ENCODE data around the gene RUNX1. TPM values are rescaled to one million over a fixed set of nuclear protein-coding genes. Genes with fewer than 3 reads are reported as not detected.

Gene RUNX1
- total and polyA plus RNA-seq, 2 donors (not counting 3 experiments of a cell fraction or from before 2014, with no cell fraction given) = 4.6 to 17.9 TPM

- Histone ChIP-seq H3K36me3 (ENCODE audit: control insufficient read depth in 2 of 2, extremely low read depth in 1 of 2, insufficient read depth in 2 of 2, low read length in 2 of 2) (no peaks in the 10 kb centered on the region), H3K27ac (ENCODE audit: insufficient read depth, low read depth, low read length) (no peak overlapping the region), H3K4me3 (replicated peaks in 1 of 3; ENCODE audit: insufficient read depth in 1 of 3, low read depth in 1 of 3, low read length in 3 of 3) (no peak overlapping the region), H3K27me3 (ENCODE audit: control insufficient read depth in 2 of 2, insufficient read depth in 2 of 2, low read length in 2 of 2) (peaks cover 21 to 42% of the 10 kb centered on the region in 2 experiments), H3K9ac (replicated peaks; ENCODE audit: extremely low read depth, insufficient read depth, low read length) (no peak overlapping the region), H3K9me1 (replicated peaks; ENCODE audit: control insufficient read depth, extremely low read depth, insufficient read depth, low read length) (no peaks in the 10 kb centered on the region), H3K9me3 (replicated peaks; ENCODE audit: control insufficient read depth, insufficient read depth, low read length) (no peaks in the 10 kb centered on the region), H4K20me1 (replicated peaks; ENCODE audit: control insufficient read depth, extremely low read depth, insufficient read depth, low read length) (no peaks in the 10 kb centered on the region), H3K79me2 (ENCODE audit: control insufficient read depth, insufficient read depth, low read length) (no peaks in the 10 kb centered on the region), H3K4me2 (ENCODE audit: insufficient read depth, low read length) (no peak overlapping the region), H3K4me1 (ENCODE audit: control insufficient read depth, extremely low read depth, insufficient read depth, low read length) (no peaks in the 10 kb centered on the region), H2AFZ (ENCODE audit: low read depth, low read length) (no peak overlapping the region)
- POLR2A ChIA-PET = no interaction called here
- BruUV-seq (replicated peaks) = no TSS peak
- dilution Hi-C loops (cut with MboI; ENCODE audit: extremely low pct_ligation_motif_present, low sequenced_read_pairs) = no loop called here
- intact Hi-C loops (cut with micrococcal nuclease) = no loop called here
- DNase-seq (ENCODE audit: low read depth, low spot score) (peak; percentile 11), FAIRE-seq (peak; percentile 73)
- CTCF ChIA-PET = interaction anchor here (1.1 kb wide), 1 partner anchor 11 kb away, joined by 4 read pairs; no protein-coding TSS in a partner anchor
- TF ChIP-seq POLR2AphosphoS5 (IDR thresholded peaks at IDR 0.05; ENCODE audit: insufficient read depth, low read depth, low read length) = no peak
- TF ChIP-seq FOS (IDR thresholded peaks at IDR 0.05; ENCODE audit: borderline replicate concordance, insufficient read depth, low read length) = no peak
- no peak for TF ChIP-seq POLR2A (IDR thresholded peaks at IDR 0.05; ENCODE audit: low read depth, low read length)
- no peak for TF ChIP-seq JUN (IDR thresholded peaks at IDR 0.05; ENCODE audit: borderline replicate concordance, insufficient read depth, insufficient read length, low read depth)
Observed at GRCh38 chr21:34771512-34772028, 277.5 kb downstream of the RUNX1 start.

GRCh38 chr21:34770576-34770975 lies 278.5 kb downstream of the RUNX1 start:
- Histone ChIP-seq H3K9me3 (replicated peaks; ENCODE audit: control insufficient read depth, insufficient read depth, low read length) (no peaks in the 10 kb centered on the region), H3K27me3 (ENCODE audit: control insufficient read depth in 2 of 2, insufficient read depth in 2 of 2, low read length in 2 of 2) (peaks cover 20 to 36% of the 10 kb centered on the region in 2 experiments), H3K9ac (replicated peaks; ENCODE audit: extremely low read depth, insufficient read depth, low read length) (no peak overlapping the region), H4K20me1 (replicated peaks; ENCODE audit: control insufficient read depth, extremely low read depth, insufficient read depth, low read length) (no peaks in the 10 kb centered on the region), H3K79me2 (ENCODE audit: control insufficient read depth, insufficient read depth, low read length) (no peaks in the 10 kb centered on the region), H3K4me3 (replicated peaks in 1 of 3; ENCODE audit: insufficient read depth in 1 of 3, low read depth in 1 of 3, low read length in 3 of 3) (no peak overlapping the region), H2AFZ (ENCODE audit: low read depth, low read length) (no peak overlapping the region), H3K27ac (ENCODE audit: insufficient read depth, low read depth, low read length) (no peak overlapping the region), H3K9me1 (replicated peaks; ENCODE audit: control insufficient read depth, extremely low read depth, insufficient read depth, low read length) (no peaks in the 10 kb centered on the region), H3K36me3 (ENCODE audit: control insufficient read depth in 2 of 2, extremely low read depth in 1 of 2, insufficient read depth in 2 of 2, low read length in 2 of 2) (no peaks in the 10 kb centered on the region), H3K4me1 (ENCODE audit: control insufficient read depth, extremely low read depth, insufficient read depth, low read length) (no peaks in the 10 kb centered on the region), H3K4me2 (ENCODE audit: insufficient read depth, low read length) (no peak overlapping the region)
- intact Hi-C loops (cut with micrococcal nuclease) = no loop called here
- POLR2A ChIA-PET = no interaction called here
- no TSS peak for BruUV-seq (replicated peaks)
- CTCF ChIA-PET = interaction anchor here (0.7 kb wide), 1 partner anchor 25 kb away, joined by 3 read pairs; no protein-coding TSS in a partner anchor
- FAIRE-seq (no peak), DNase-seq (ENCODE audit: low read depth, low spot score) (no peak)
- dilution Hi-C loops (cut with MboI; ENCODE audit: extremely low pct_ligation_motif_present, low sequenced_read_pairs) = no loop called here
- no peak for TF ChIP-seq MYC (IDR thresholded peaks at IDR 0.05; ENCODE audit: low read depth, low read length)
- TF ChIP-seq FOS (IDR thresholded peaks at IDR 0.05; ENCODE audit: borderline replicate concordance, insufficient read depth, low read length) = no peak
- TF ChIP-seq MAX (IDR thresholded peaks at IDR 0.05; ENCODE audit: insufficient read depth, insufficient read length) = no peak
- TF ChIP-seq JUN (IDR thresholded peaks at IDR 0.05; ENCODE audit: borderline replicate concordance, insufficient read depth, insufficient read length, low read depth) = no peak
- no peak for TF ChIP-seq POLR2A (IDR thresholded peaks at IDR 0.05; ENCODE audit: low read depth, low read length)
- TF ChIP-seq, protein P1, sequence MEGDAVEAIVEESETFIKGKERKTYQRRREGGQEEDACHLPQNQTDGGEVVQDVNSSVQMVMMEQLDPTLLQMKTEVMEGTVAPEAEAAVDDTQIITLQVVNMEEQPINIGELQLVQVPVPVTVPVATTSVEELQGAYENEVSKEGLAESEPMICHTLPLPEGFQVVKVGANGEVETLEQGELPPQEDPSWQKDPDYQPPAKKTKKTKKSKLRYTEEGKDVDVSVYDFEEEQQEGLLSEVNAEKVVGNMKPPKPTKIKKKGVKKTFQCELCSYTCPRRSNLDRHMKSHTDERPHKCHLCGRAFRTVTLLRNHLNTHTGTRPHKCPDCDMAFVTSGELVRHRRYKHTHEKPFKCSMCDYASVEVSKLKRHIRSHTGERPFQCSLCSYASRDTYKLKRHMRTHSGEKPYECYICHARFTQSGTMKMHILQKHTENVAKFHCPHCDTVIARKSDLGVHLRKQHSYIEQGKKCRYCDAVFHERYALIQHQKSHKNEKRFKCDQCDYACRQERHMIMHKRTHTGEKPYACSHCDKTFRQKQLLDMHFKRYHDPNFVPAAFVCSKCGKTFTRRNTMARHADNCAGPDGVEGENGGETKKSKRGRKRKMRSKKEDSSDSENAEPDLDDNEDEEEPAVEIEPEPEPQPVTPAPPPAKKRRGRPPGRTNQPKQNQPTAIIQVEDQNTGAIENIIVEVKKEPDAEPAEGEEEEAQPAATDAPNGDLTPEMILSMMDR (IDR thresholded peaks at IDR 0.05; ENCODE audit: extremely low read depth in 1 of 2, insufficient read depth in 1 of 2, low read depth in 1 of 2, low read length in 2 of 2) = no peak
- TF ChIP-seq GATA2 (IDR thresholded peaks at IDR 0.05; ENCODE audit: insufficient read depth, insufficient read length, low read depth, low read length) = no peak
- TF ChIP-seq EZH2 (IDR thresholded peaks at IDR 0.05; ENCODE audit: borderline replicate concordance, low read depth, low read length, severe bottlenecking) = no peak
- no peak for TF ChIP-seq POLR2AphosphoS5 (IDR thresholded peaks at IDR 0.05; ENCODE audit: insufficient read depth, low read depth, low read length)

All from endothelial cell of umbilical vein (primary cell).